PC-9 (cell line): ENCODE measurements around the gene USP3. TPM values are rescaled to one million over a fixed set of nuclear protein-coding genes. Genes with fewer than 3 reads are reported as not detected.

Experiments
- BruUV-seq: library from RNA; stranded (reverse); fragments of 400-500 nt; replicated peaks from 2 replicates; lab custom pipeline; 2021; lab: Mats Ljungman, UMichigan
- CTCF ChIA-PET: fragments of 300-600 bp; sonication (Branson Sonifier 250); formaldehyde crosslinking; loops from one replicate; lab custom pipeline; 2022; ENCODE audit warnings: antibody characterized with exemption; lab: Charles Lee
- POLR2A ChIA-PET: fragments of 300-600 bp; sonication (Branson Sonifier 250); formaldehyde crosslinking; loops from one replicate; lab custom pipeline; 2022; ENCODE audit warnings: antibody characterized with exemption; ENCODE audit not compliant: unreplicated experiment; lab: Charles Lee
- DNase-seq, 2 experiments: peaks; one replicate each; pipeline versions ENCODE4 v3.0.0 to v3.0.0-alpha.2; 2015 to 2022; ENCODE audit warnings: mixed read lengths in 1 of 2
- H2AFZ ChIP-seq: fragments of 200-600 bp; sonication (generic); 2 replicates; pipeline ENCODE4 v1.8.1; 2017; ENCODE audit warnings: antibody characterized with exemption
- H3F3A ChIP-seq: fragments of 200-600 bp; sonication (generic); 2 replicates; pipeline ENCODE4 v1.8.1; 2017; ENCODE audit warnings: antibody characterized with exemption, mild to moderate bottlenecking, low read depth; ENCODE audit not compliant: insufficient read depth
- H3K27ac ChIP-seq: fragments of 200-600 bp; sonication (generic); 2 replicates; pipeline ENCODE4 v1.6.1; 2016; ENCODE audit warnings: mixed run types
- H3K27me3 ChIP-seq: fragments of 200-600 bp; sonication (generic); 2 replicates; pipeline ENCODE4 v1.6.1; 2016; ENCODE audit warnings: low read depth, mixed run types; ENCODE audit not compliant: insufficient read depth
- H3K36me3 ChIP-seq: fragments of 200-600 bp; sonication (generic); 2 replicates; pipeline ENCODE4 v1.6.1; 2016; ENCODE audit warnings: low read depth, mixed run types
- H3K4me1 ChIP-seq: fragments of 200-600 bp; sonication (generic); replicated peaks from 2 replicates; pipeline ENCODE4 v1.6.1; 2016; ENCODE audit warnings: mixed run types; ENCODE audit not compliant: insufficient read depth
- H3K4me2 ChIP-seq: fragments of 200-600 bp; sonication (generic); 2 replicates; pipeline ENCODE4 v1.6.1; 2017; ENCODE audit warnings: mixed run types
- H3K4me3 ChIP-seq: fragments of 200-600 bp; sonication (generic); 2 replicates; pipeline ENCODE4 v1.6.1; 2016; ENCODE audit warnings: mixed run types
- H3K79me2 ChIP-seq: fragments of 200-600 bp; sonication (generic); 2 replicates; pipeline ENCODE4 v1.6.1; 2017; ENCODE audit warnings: low read depth, mixed run types
- H3K9me2 ChIP-seq: fragments of 200-600 bp; sonication (generic); 2 replicates; pipeline ENCODE4 v1.8.1; 2017; ENCODE audit warnings: mild to moderate bottlenecking; ENCODE audit not compliant: insufficient read depth
- H3K9me3 ChIP-seq: fragments of 200-600 bp; sonication (generic); 2 replicates; pipeline ENCODE4 v1.8.1; 2016; ENCODE audit warnings: low read depth; ENCODE audit not compliant: insufficient read depth
- H4K20me1 ChIP-seq: fragments of 200-600 bp; sonication (generic); 2 replicates; pipeline ENCODE4 v1.8.1; 2017; ENCODE audit not compliant: insufficient read depth
- CTCF ChIP-seq: fragments of 200-600 bp; sonication (generic); conservative IDR thresholded peaks from 2 replicates; pipeline ENCODE4 v1.6.1; 2017; ENCODE audit warnings: mixed run types, antibody characterized with exemption, mild to moderate bottlenecking, moderate library complexity
- EZH2 ChIP-seq: fragments of 200-600 bp; sonication (generic); IDR thresholded peaks from 2 replicates; pipeline ENCODE4 v1.8.0; 2017; ENCODE audit warnings: antibody characterized with exemption, low read depth
- intact Hi-C: fragments of 100-400 bp; cut with micrococcal nuclease; formaldehyde crosslinking; loops from one replicate; pipeline ENCODE4 v1.10.0; 2022; ENCODE audit not compliant: unreplicated experiment
- total RNA-seq: library from RNA; stranded (reverse); gene quantifications from 2 replicates; pipeline ENCODE4 v1.2.3, GENCODE V29; 2021

USP3 gene
- total RNA-seq, 1 experiment from 2014 or later = 57.5 TPM

GRCh38 chr15:63480441-63480821 is 24.0 kb upstream of the USP3 start:
- no peaks in the 10 kb centered on the region for H4K20me1 ChIP-seq
- H3K4me1 ChIP-seq = peaks cover 28% of the 10 kb centered on the region
- H3K9me2 ChIP-seq = no peaks in the 10 kb centered on the region
- ChIA-PET CTCF (no interaction called here), POLR2A (interaction anchor here (0.5 kb wide), 1 partner anchor 1573 kb away, joined by 5 read pairs; no protein-coding TSS in a partner anchor)
- no peak overlapping the region for H3K4me2 ChIP-seq
- intact Hi-C loops = no loop called here
- TF ChIP-seq CTCF = no peak
- DNase-seq = no peak
- H3K36me3 ChIP-seq = no peaks in the 10 kb centered on the region
- H3F3A ChIP-seq = no peaks in the 10 kb centered on the region
- H3K27me3 ChIP-seq = no peaks in the 10 kb centered on the region
- H3K9me3 ChIP-seq = no peaks in the 10 kb centered on the region
- no peak overlapping the region for H2AFZ ChIP-seq
- BruUV-seq = no TSS peak
- no peak overlapping the region for H3K27ac ChIP-seq
- no peak overlapping the region for H3K4me3 ChIP-seq
- no peaks in the 10 kb centered on the region for H3K79me2 ChIP-seq

GRCh38 chr15:63481105-63481810 is 23.1 kb upstream of the USP3 start:
- Histone ChIP-seq H3K27ac (peak overlapping the region; percentile 47; the same call in 1 of the 2 replicates), H3K79me2 (no peaks in the 10 kb centered on the region), H3K4me2 (no peak overlapping the region), H3F3A (no peaks in the 10 kb centered on the region), H3K36me3 (no peaks in the 10 kb centered on the region), H3K27me3 (no peaks in the 10 kb centered on the region), H3K9me3 (no peaks in the 10 kb centered on the region), H2AFZ (no peak overlapping the region), H3K4me3 (no peak overlapping the region), H4K20me1 (no peaks in the 10 kb centered on the region), H3K9me2 (no peaks in the 10 kb centered on the region), H3K4me1 (peaks cover 28% of the 10 kb centered on the region)
- BruUV-seq = no TSS peak
- POLR2A ChIA-PET = interaction anchor here (0.7 kb wide), 1 partner anchor 32 kb away, joined by 7 read pairs; no protein-coding TSS in a partner anchor
- peak in 1 of 2 experiments; percentile 82 for DNase-seq
- intact Hi-C loops = no loop called here
- TF ChIP-seq CTCF (no peak), EZH2 (no peak)
- CTCF ChIA-PET = no interaction called here

- Histone ChIP-seq H3K9me2 (no peaks in the 10 kb centered on the region), H3K4me3 (no peak overlapping the region), H4K20me1 (no peaks in the 10 kb centered on the region), H2AFZ (no peak overlapping the region), H3K9me3 (no peaks in the 10 kb centered on the region), H3K27ac (no peak overlapping the region), H3K4me1 (peaks cover 26% of the 10 kb centered on the region), H3K4me2 (no peak overlapping the region), H3K36me3 (no peaks in the 10 kb centered on the region), H3F3A (no peaks in the 10 kb centered on the region), H3K79me2 (no peaks in the 10 kb centered on the region), H3K27me3 (no peaks in the 10 kb centered on the region)
- TF ChIP-seq EZH2 (no peak), CTCF (no peak)
- peak in 1 of 2 experiments; percentile 38 for DNase-seq
- BruUV-seq = no TSS peak
- intact Hi-C loops = no loop called here
- ChIA-PET CTCF (interaction anchor here (0.6 kb wide), 2 partner anchors 9 to 95 kb away, joined by 3 read pairs; no protein-coding TSS in a partner anchor), POLR2A (no interaction called here)
Measured at GRCh38 chr15:63482874-63483323, 21.5 kb upstream of the USP3 start.
